Measurements from ENCODE around the gene INPP5F. TPM values are rescaled to one million over a fixed set of nuclear protein-coding genes. Genes with fewer than 3 reads are reported as not detected.

The INPP5F gene
- total RNA-seq, 1 donor from 2014 or later = 15.3 TPM

- peaks cover under 1% of the 10 kb centered on the region for H3K36me3 ChIP-seq (ENCODE audit: control insufficient read depth, insufficient read depth, low read length)
- DNase-seq (ENCODE audit: low read depth) = no peak
Measured at GRCh38 chr10:119826771-119827170, 100.9 kb downstream of the INPP5F start.

GRCh38 chr10:119827430-119827829 lies 101.6 kb downstream of the INPP5F start:
- H3K36me3 ChIP-seq (ENCODE audit: control insufficient read depth, insufficient read depth, low read length) = peaks cover 3% of the 10 kb centered on the region
- H3K27me3 ChIP-seq (ENCODE audit: control insufficient read depth, insufficient read depth, low read length) = no peaks in the 10 kb centered on the region
- TF ChIP-seq CTCF (IDR thresholded peaks at IDR 0.05; ENCODE audit: insufficient read depth, low read length, poor library complexity, severe bottlenecking) = no peak
- no peak for DNase-seq (ENCODE audit: low read depth)
- no peak overlapping the region for H3K4me3 ChIP-seq (ENCODE audit: low read depth, low read length)

More at GRCh38 chr10:119826771-119827170, 100.9 kb downstream of the INPP5F start:
- Histone ChIP-seq H3K4me3 (ENCODE audit: low read depth, low read length) (no peak overlapping the region), H3K27me3 (ENCODE audit: control insufficient read depth, insufficient read depth, low read length) (no peaks in the 10 kb centered on the region)
- TF ChIP-seq CTCF (IDR thresholded peaks at IDR 0.05; ENCODE audit: insufficient read depth, low read length, poor library complexity, severe bottlenecking) = no peak

- Histone ChIP-seq H3K36me3 (ENCODE audit: control insufficient read depth, insufficient read depth, low read length) (peaks cover 3% of the 10 kb centered on the region), H3K4me3 (ENCODE audit: low read depth, low read length) (no peak overlapping the region), H3K27me3 (ENCODE audit: control insufficient read depth, insufficient read depth, low read length) (no peaks in the 10 kb centered on the region)
- DNase-seq (ENCODE audit: low read depth) = no peak
- TF ChIP-seq CTCF (IDR thresholded peaks at IDR 0.05; ENCODE audit: insufficient read depth, low read length, poor library complexity, severe bottlenecking) = no peak
Measured at GRCh38 chr10:119829429-119829828, 103.6 kb downstream of the INPP5F start.

GRCh38 chr10:119830851-119831250 lies 105.0 kb downstream of the INPP5F start:
- H3K4me3 ChIP-seq (ENCODE audit: low read depth, low read length) = no peak overlapping the region
- no peak for DNase-seq (ENCODE audit: low read depth)
- TF ChIP-seq CTCF (IDR thresholded peaks at IDR 0.05; ENCODE audit: insufficient read depth, low read length, poor library complexity, severe bottlenecking) = no peak
- peaks cover 3% of the 10 kb centered on the region for H3K36me3 ChIP-seq (ENCODE audit: control insufficient read depth, insufficient read depth, low read length)
- no peaks in the 10 kb centered on the region for H3K27me3 ChIP-seq (ENCODE audit: control insufficient read depth, insufficient read depth, low read length)

GRCh38 chr10:119831656-119832055 lies 105.8 kb downstream of the INPP5F start:
- no peak for DNase-seq (ENCODE audit: low read depth)
- no peak for TF ChIP-seq CTCF (IDR thresholded peaks at IDR 0.05; ENCODE audit: insufficient read depth, low read length, poor library complexity, severe bottlenecking)
- no peak overlapping the region for H3K4me3 ChIP-seq (ENCODE audit: low read depth, low read length)
- peaks cover 4% of the 10 kb centered on the region for H3K36me3 ChIP-seq (ENCODE audit: control insufficient read depth, insufficient read depth, low read length)
- H3K27me3 ChIP-seq (ENCODE audit: control insufficient read depth, insufficient read depth, low read length) = no peaks in the 10 kb centered on the region

- no peak for TF ChIP-seq CTCF (IDR thresholded peaks at IDR 0.05; ENCODE audit: insufficient read depth, low read length, poor library complexity, severe bottlenecking)
- DNase-seq (ENCODE audit: low read depth) = no peak
- no peak overlapping the region for H3K4me3 ChIP-seq (ENCODE audit: low read depth, low read length)
- H3K27me3 ChIP-seq (ENCODE audit: control insufficient read depth, insufficient read depth, low read length) = no peaks in the 10 kb centered on the region
- peaks cover 4% of the 10 kb centered on the region for H3K36me3 ChIP-seq (ENCODE audit: control insufficient read depth, insufficient read depth, low read length)
Measured at GRCh38 chr10:119832951-119833350, 107.1 kb downstream of the INPP5F start.
